Measurements from ENCODE around the gene ACOT4.
"Not testable (repeated sequence)": the region's sequence is repeated elsewhere in the genome, so short reads cannot be mapped to it uniquely, and the experiment has no call there.

Gene ACOT4

GRCh38 chr14:73582102-73582979 is 9.3 kb upstream of the ACOT4 start:
- DNase-seq: not testable (repeated sequence)

- DNase-seq: no peak
Observed at GRCh38 chr14:73588695-73589094, 3.0 kb upstream of the ACOT4 start.

- DNase-seq: no peak
Observed at GRCh38 chr14:73589116-73589515, 2.6 kb upstream of the ACOT4 start.

GRCh38 chr14:73590673-73591004 is 1.0 kb upstream of the ACOT4 start:
- not testable (repeated sequence) for DNase-seq

- DNase-seq: no peak
Observed at GRCh38 chr14:73594491-73594890, 2.8 kb downstream of the ACOT4 start.

- DNase-seq: no peak
Observed at GRCh38 chr14:73599499-73599898, 7.8 kb downstream of the ACOT4 start.

- DNase-seq: no peak
Observed at GRCh38 chr14:73602994-73603393, 11.3 kb downstream of the ACOT4 start.

- no peak for DNase-seq
Observed at GRCh38 chr14:73606271-73606670, 14.6 kb downstream of the ACOT4 start.

- no peak for DNase-seq
Observed at GRCh38 chr14:73607241-73607640, 15.6 kb downstream of the ACOT4 start.

GRCh38 chr14:73610687-73611086 is 19.0 kb downstream of the ACOT4 start:
- no peak for DNase-seq

GRCh38 chr14:73612339-73613045 is 20.8 kb downstream of the ACOT4 start, which contains the start of gene ACOT6:
TSS of gene ACOT6 (plus strand) at chr14:73612517. CDS start at chr14:73612572, 55 bp downstream.
- DNase-seq: peak; percentile 23

GRCh38 chr14:73613046-73613383 is 21.3 kb downstream of the ACOT4 start:
- no peak for DNase-seq

GRCh38 chr14:73613419-73613963 is 21.8 kb downstream of the ACOT4 start:
- DNase-seq: no peak

GRCh38 chr14:73616831-73617230 is 25.2 kb downstream of the ACOT4 start:
- no peak for DNase-seq

- no peak for DNase-seq
Observed at GRCh38 chr14:73619524-73619923, 27.9 kb downstream of the ACOT4 start.

GRCh38 chr14:73620268-73620667 is 28.6 kb downstream of the ACOT4 start:
- no peak for DNase-seq

- DNase-seq: no peak
Observed at GRCh38 chr14:73623504-73624054, 31.9 kb downstream of the ACOT4 start.

- no peak for DNase-seq
Observed at GRCh38 chr14:73625706-73626105, 34.0 kb downstream of the ACOT4 start.

- no peak for DNase-seq
Observed at GRCh38 chr14:73627151-73627558, 35.5 kb downstream of the ACOT4 start.

GRCh38 chr14:73630009-73630780 is 38.5 kb downstream of the ACOT4 start:
- DNase-seq: no peak

GRCh38 chr14:73633116-73634010 is 41.7 kb downstream of the ACOT4 start:
- DNase-seq: peak; percentile 54

Measured in RPMI8226 (cell line).